H9 (cell line): ENCODE data around the gene HILPDA. TPM values are rescaled to one million over a fixed set of nuclear protein-coding genes. Genes with fewer than 3 reads are reported as not detected.
"Not testable (repeated sequence)": the region's sequence is repeated elsewhere in the genome, so short reads cannot be mapped to it uniquely, and the experiment has no call there.

Source experiments
- DNase-seq: peaks from one replicate; pipeline ENCODE4 v3.0.0-alpha.2; 2017
- H2AFZ ChIP-seq: one replicate; pipeline ENCODE4 v1.6.1; 2013; ENCODE audit warnings: mild to moderate bottlenecking, low read length, control low read depth, moderate library complexity
- H2AK5ac ChIP-seq: 2 replicates; pipeline ENCODE4 v1.6.1; 2013; ENCODE audit warnings: low read length, control low read depth, mixed read lengths; ENCODE audit not compliant: insufficient read length
- H2BK120ac ChIP-seq: one replicate; pipeline ENCODE4 v1.6.1; 2013; ENCODE audit warnings: low read depth, mild to moderate bottlenecking, low read length, control low read depth, inconsistent platforms; ENCODE audit not compliant: poor library complexity, severe bottlenecking
- H2BK12ac ChIP-seq: 2 replicates; pipeline ENCODE4 v1.6.1; 2013; ENCODE audit warnings: low read length, control low read depth, mixed read lengths, low read depth; ENCODE audit not compliant: insufficient read length
- H2BK15ac ChIP-seq: 2 replicates; pipeline ENCODE4 v1.6.1; 2013; ENCODE audit warnings: low read depth, low read length, control low read depth
- H2BK20ac ChIP-seq: one replicate; pipeline ENCODE4 v1.6.1; 2013; ENCODE audit warnings: low read depth, mild to moderate bottlenecking, low read length, control low read depth, inconsistent platforms; ENCODE audit not compliant: poor library complexity, severe bottlenecking
- H2BK5ac ChIP-seq: 2 replicates; pipeline ENCODE4 v1.6.1; 2013; ENCODE audit warnings: low read length, control low read depth, mixed read lengths; ENCODE audit not compliant: insufficient read length
- H3K14ac ChIP-seq: 2 replicates; pipeline ENCODE4 v1.6.1; 2013; ENCODE audit warnings: low read length, control low read depth; ENCODE audit not compliant: insufficient read depth
- H3K18ac ChIP-seq: 2 replicates; pipeline ENCODE4 v1.6.1; 2013; ENCODE audit warnings: low read depth, mild to moderate bottlenecking, mixed read lengths, low read length, control low read depth; ENCODE audit not compliant: insufficient read length
- H3K23ac ChIP-seq: 2 replicates; pipeline ENCODE4 v1.6.1; 2013; ENCODE audit warnings: low read length, control low read depth, mixed read lengths, low read depth; ENCODE audit not compliant: insufficient read length
- H3K23me2 ChIP-seq: 2 replicates; pipeline ENCODE4 v1.6.1; 2013; ENCODE audit warnings: low read depth, mild to moderate bottlenecking, mixed read lengths, low read length, control low read depth; ENCODE audit not compliant: insufficient read length, poor library complexity, severe bottlenecking
- H3K27ac ChIP-seq: 2 replicates; pipeline ENCODE4 v1.5.1; 2013; ENCODE audit warnings: low read length, control low read depth, mixed read lengths, low read depth; ENCODE audit not compliant: insufficient read length
- H3K27me3 ChIP-seq: 2 replicates; pipeline ENCODE4 v1.6.1; 2013; ENCODE audit warnings: low read length, control low read depth, inconsistent platforms; ENCODE audit not compliant: insufficient read depth
- H3K4ac ChIP-seq: 2 replicates; pipeline ENCODE4 v1.6.1; 2013; ENCODE audit warnings: low read depth, mild to moderate bottlenecking, control low read depth, inconsistent platforms, low read length, moderate library complexity
- H3K4me1 ChIP-seq: 2 replicates; pipeline ENCODE4 v1.6.1; 2013; ENCODE audit warnings: low read length, control low read depth, inconsistent platforms; ENCODE audit not compliant: insufficient read depth
- H3K4me2 ChIP-seq: 2 replicates; pipeline ENCODE4 v1.6.1; 2013; ENCODE audit warnings: low read length, control low read depth, mixed read lengths; ENCODE audit not compliant: insufficient read length, insufficient read depth
- H3K56ac ChIP-seq: 2 replicates; pipeline ENCODE4 v1.6.1; 2013; ENCODE audit warnings: low read depth, mild to moderate bottlenecking, mixed read lengths, low read length, control low read depth; ENCODE audit not compliant: insufficient read length
- H3K79me1 ChIP-seq: 2 replicates; pipeline ENCODE4 v1.6.1; 2013; ENCODE audit warnings: low read depth, mild to moderate bottlenecking, moderate library complexity, low read length, control low read depth, inconsistent platforms; ENCODE audit not compliant: insufficient read depth, poor library complexity, severe bottlenecking
- H3K79me2 ChIP-seq: 2 replicates; pipeline ENCODE4 v1.6.1; 2013; ENCODE audit warnings: low read length, control low read depth, inconsistent platforms; ENCODE audit not compliant: insufficient read depth
- H3K9ac ChIP-seq: 2 replicates; pipeline ENCODE4 v1.6.1; 2013; ENCODE audit warnings: low read length, control low read depth, mixed read lengths; ENCODE audit not compliant: insufficient read length; ENCODE audit errors: extremely low read depth
- H3K9me3 ChIP-seq: one replicate; pipeline ENCODE4 v1.6.1; 2013; ENCODE audit warnings: low read depth, low read length, inconsistent platforms; ENCODE audit not compliant: control insufficient read depth
- H3T11ph ChIP-seq: one replicate; pipeline ENCODE4 v1.6.1; 2013; ENCODE audit warnings: mild to moderate bottlenecking, low read length, control low read depth, inconsistent platforms
- H4K20me1 ChIP-seq: one replicate; pipeline ENCODE4 v1.6.1; 2013; ENCODE audit not compliant: control insufficient read depth, insufficient read length, insufficient read depth
- H4K5ac ChIP-seq: 2 replicates; pipeline ENCODE4 v1.6.1; 2013; ENCODE audit warnings: low read depth, mild to moderate bottlenecking, mixed read lengths, low read length, control low read depth; ENCODE audit not compliant: insufficient read length
- H4K8ac ChIP-seq: replicated peaks from 2 replicates; pipeline ENCODE4 v1.6.1; 2013; ENCODE audit warnings: low read length, control low read depth, mixed read lengths, low read depth; ENCODE audit not compliant: insufficient read length
- H4K91ac ChIP-seq: 2 replicates; pipeline ENCODE4 v1.6.1; 2013; ENCODE audit warnings: low read depth, mild to moderate bottlenecking, moderate library complexity, mixed read lengths, low read length, control low read depth; ENCODE audit not compliant: insufficient read length
- H3K27ac Mint-ChIP-seq, 3 experiments: 2 replicates in 2 of 3; 3 replicates in 1 of 3; pipeline ENCODE4 v1.8.0; 2020 to 2021; ENCODE audit warnings: mixed read lengths in 3 of 3, mild to moderate bottlenecking in 1 of 3, moderate library complexity in 1 of 3
- H3K27me3 Mint-ChIP-seq: 2 replicates; pipeline ENCODE4 v1.8.0; 2021; ENCODE audit warnings: low read depth, mild to moderate bottlenecking, moderate library complexity, mixed read lengths
- H3K36me3 Mint-ChIP-seq, 3 experiments: 2 replicates in 2 of 3; 3 replicates in 1 of 3; pipeline ENCODE4 v1.8.0; 2020 to 2021; ENCODE audit warnings: low read depth in 3 of 3, mixed read lengths in 3 of 3; ENCODE audit not compliant: insufficient read depth in 1 of 3
- H3K4me1 Mint-ChIP-seq, 2 experiments: 2 replicates each; pipeline ENCODE4 v1.8.0; 2020; ENCODE audit warnings: mixed read lengths in 2 of 2
- H3K4me3 Mint-ChIP-seq, 2 experiments: 2 replicates in 1 of 2; 3 replicates in 1 of 2; pipeline ENCODE4 v1.8.0; 2020 to 2021; ENCODE audit warnings: mild to moderate bottlenecking in 2 of 2, mixed read lengths in 2 of 2, moderate library complexity in 1 of 2
- H3K9me3 Mint-ChIP-seq, 2 experiments: 2 replicates in 1 of 2; 3 replicates in 1 of 2; pipeline ENCODE4 v1.8.0; 2020; ENCODE audit warnings: mild to moderate bottlenecking in 2 of 2, mixed read lengths in 2 of 2, moderate library complexity in 1 of 2
- WGBS: extraction: QIAGEN DNeasy Blood & Tissue Kit; methylation state at CpG from one replicate; pipeline ENCODE4 v1.1.7; 2013; ENCODE audit warnings: missing lambda C conversion rate, low lambda C conversion rate, mixed read lengths; ENCODE audit not compliant: insufficient read length; ENCODE audit errors: extremely low coverage; 5-methylcytosine and 5-hydroxymethylcytosine counted together
- total RNA-seq: library from RNA; stranded (reverse); gene quantifications from 2 replicates; pipeline ENCODE4 v1.2.1, GENCODE V29; 2021

The HILPDA gene
- total RNA-seq, 1 experiment from 2014 or later = 23.3 TPM

- not testable (repeated sequence) for DNase-seq, H2BK12ac ChIP-seq, H3T11ph ChIP-seq, H3K4ac ChIP-seq, H2BK5ac ChIP-seq, H3K23ac ChIP-seq, H3K79me2 ChIP-seq, H3K4me1 Mint-ChIP-seq, H2BK20ac ChIP-seq, H3K56ac ChIP-seq, H3K27me3 Mint-ChIP-seq, H2AFZ ChIP-seq, H2AK5ac ChIP-seq, H3K18ac ChIP-seq, H3K4me3 Mint-ChIP-seq, H3K27ac Mint-ChIP-seq, H3K14ac ChIP-seq, H4K20me1 ChIP-seq, H3K79me1 ChIP-seq, H3K9me3 ChIP-seq, H3K23me2 ChIP-seq, H4K91ac ChIP-seq, H3K27me3 ChIP-seq, H4K8ac ChIP-seq, H2BK15ac ChIP-seq, H4K5ac ChIP-seq, H3K9ac ChIP-seq, H2BK120ac ChIP-seq, H3K9me3 Mint-ChIP-seq, H3K27ac ChIP-seq, H3K4me2 ChIP-seq, H3K4me1 ChIP-seq
- H3K36me3 Mint-ChIP-seq = peaks cover 5 to 12% (median 11%) of the 10 kb centered on the region in 3 experiments; a peak in 6 of 7 replicates
- no CpG with 5 or more reads among the region's 3 CpGs for WGBS
Observed at GRCh38 chr7:128506819-128507218, 51.1 kb downstream of the HILPDA start.

- not testable (repeated sequence) for H3K4me1 Mint-ChIP-seq, H2BK120ac ChIP-seq, H3T11ph ChIP-seq, H3K27me3 ChIP-seq, H3K23ac ChIP-seq, H3K4ac ChIP-seq, H3K14ac ChIP-seq, H2BK12ac ChIP-seq, H3K4me1 ChIP-seq, H3K9me3 ChIP-seq, H3K4me2 ChIP-seq, DNase-seq, H4K8ac ChIP-seq, H4K91ac ChIP-seq, H4K5ac ChIP-seq, H3K27me3 Mint-ChIP-seq, H3K27ac Mint-ChIP-seq, H2BK15ac ChIP-seq, H3K56ac ChIP-seq, H3K36me3 Mint-ChIP-seq, H3K4me3 Mint-ChIP-seq, H2BK5ac ChIP-seq, H3K9ac ChIP-seq, H2AK5ac ChIP-seq, H3K79me2 ChIP-seq, H2BK20ac ChIP-seq, H4K20me1 ChIP-seq, H3K27ac ChIP-seq, H3K23me2 ChIP-seq, H3K9me3 Mint-ChIP-seq, H2AFZ ChIP-seq, H3K18ac ChIP-seq, H3K79me1 ChIP-seq
- no CpG with 5 or more reads among the region's 5 CpGs for WGBS
Observed at GRCh38 chr7:128507321-128507993, 51.8 kb downstream of the HILPDA start.
